Uterus (tissue), 4 donors: ENCODE measurements around the gene ARFIP1. TPM values are rescaled to one million over a fixed set of nuclear protein-coding genes. Genes with fewer than 3 reads are reported as not detected.

Experiments
- DNase-seq, 2 donors: peaks; one replicate each; pipeline ENCODE4 v3.0.0-alpha.2; 2019 to 2020
- H3K27ac ChIP-seq, 2 donors: fragments of 200-600 bp; sonication (generic); 1 replicate in 1 of 2; 2 replicates in 1 of 2; pipeline ENCODE4 v1.5.1; 2016 to 2018
- H3K27me3 ChIP-seq, 2 donors: fragments of 200-600 bp; sonication (generic); one replicate each; pipeline ENCODE4 v1.5.1; 2018 to 2019; ENCODE audit warnings: control low read depth in 1 of 2
- H3K36me3 ChIP-seq, 2 donors: fragments of 200-600 bp; sonication (generic); one replicate each; pipeline ENCODE4 v1.5.1; 2019; ENCODE audit warnings: control low read depth in 1 of 2
- H3K4me1 ChIP-seq, 2 donors: fragments of 200-600 bp; sonication (generic); one replicate each; pipeline ENCODE4 v1.5.1; 2018 to 2019; ENCODE audit warnings: control low read depth in 1 of 2
- H3K4me3 ChIP-seq, 2 donors: fragments of 200-600 bp; sonication (generic); 1 replicate in 1 of 2; 2 replicates in 1 of 2; pipeline ENCODE4 v1.5.1; 2018 to 2019; ENCODE audit warnings: mild to moderate bottlenecking in 1 of 2
- H3K9me3 ChIP-seq, 2 donors: fragments of 200-600 bp; sonication (generic); one replicate each; pipeline ENCODE4 v1.5.1; 2019; ENCODE audit warnings: control low read depth in 1 of 2
- POLR2A ChIP-seq, 2 donors: fragments of 450-650 bp; IDR thresholded peaks; one replicate each; pipeline ENCODE4 v1.6.1; 2016; ENCODE audit warnings: antibody characterized with exemption in 2 of 2, mild to moderate bottlenecking in 1 of 2, moderate library complexity in 1 of 2
- intact Hi-C: fragments of 100-400 bp; cut with DNase I; formaldehyde crosslinking; loops from one replicate; pipeline ENCODE4 v1.15.1; 2023; ENCODE audit warnings: low total_unique reads
- total RNA-seq, 4 donors: library from RNA; depleted of rRNA in 3 of 4; stranded (reverse); fragments of >200 nt in 3 of 4; gene quantifications; one replicate each; pipeline versions ENCODE4 v1.1.0 to v1.2.4, GENCODE V29; 2014 to 2023
- TF ChIP-seq, protein P1 (sequence below), 4 experiments: fragments of 200-600 bp in 2 of 4; fragments of 450-650 bp in 2 of 4; sonication (generic) in 2 of 4; IDR thresholded peaks; one replicate each; pipeline ENCODE4 v1.5.1; 2016 to 2019; ENCODE audit warnings: antibody characterized with exemption in 4 of 4, mild to moderate bottlenecking in 2 of 4, moderate library complexity in 1 of 4
- donor health status: DM: yes; HTN: yes; CAD: no.

Gene ARFIP1
- total RNA-seq, 4 donors from 2014 or later: 19.5 to 75.6 (median 34.1) TPM

DNA sequence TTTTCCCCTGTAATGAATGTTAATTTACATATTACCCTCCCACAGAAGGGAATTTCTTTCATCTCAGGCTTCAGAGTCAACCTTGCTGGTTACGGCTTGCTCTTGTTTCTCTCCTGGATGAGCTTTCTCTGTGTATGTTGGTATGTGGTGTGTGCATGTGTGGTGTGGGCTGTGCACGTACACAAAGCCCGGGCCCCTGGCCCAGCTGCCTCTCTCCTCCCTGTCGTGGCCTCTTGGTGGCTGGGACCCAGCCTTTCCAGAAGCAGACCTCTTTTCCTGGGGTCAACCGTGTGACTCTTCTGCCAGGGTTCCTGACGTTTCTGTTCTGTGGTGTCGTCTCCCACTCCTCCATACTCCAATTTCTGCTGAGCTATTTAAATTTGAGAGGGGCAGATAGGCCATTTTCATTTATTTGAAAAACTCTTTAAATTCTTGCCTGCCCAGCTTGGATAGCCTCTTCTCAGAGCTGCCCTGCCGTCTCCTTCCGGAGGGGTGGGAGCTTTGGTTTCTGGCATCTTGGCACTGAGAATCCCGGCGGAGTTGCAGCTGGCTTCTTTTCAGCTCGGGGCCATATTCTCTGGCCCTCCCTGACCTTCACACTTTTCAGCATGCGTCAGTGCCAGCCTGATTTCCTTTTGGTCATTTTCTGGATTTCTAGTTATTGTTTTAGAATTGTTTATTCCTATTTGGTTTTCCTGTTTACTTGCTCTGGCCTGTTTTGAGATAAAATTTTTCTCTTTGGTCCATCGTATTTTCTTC lies 181.4 kb downstream of the ARFIP1 start:
- H3K9me3 ChIP-seq: no peaks in the 10 kb centered on the region
- H3K4me3 ChIP-seq: no peak overlapping the region
- no peaks in the 10 kb centered on the region for H3K4me1 ChIP-seq
- no peak overlapping the region for H3K27ac ChIP-seq
- no peaks in the 10 kb centered on the region for H3K27me3 ChIP-seq
- DNase-seq: no peak
- TF ChIP-seq, protein P1, sequence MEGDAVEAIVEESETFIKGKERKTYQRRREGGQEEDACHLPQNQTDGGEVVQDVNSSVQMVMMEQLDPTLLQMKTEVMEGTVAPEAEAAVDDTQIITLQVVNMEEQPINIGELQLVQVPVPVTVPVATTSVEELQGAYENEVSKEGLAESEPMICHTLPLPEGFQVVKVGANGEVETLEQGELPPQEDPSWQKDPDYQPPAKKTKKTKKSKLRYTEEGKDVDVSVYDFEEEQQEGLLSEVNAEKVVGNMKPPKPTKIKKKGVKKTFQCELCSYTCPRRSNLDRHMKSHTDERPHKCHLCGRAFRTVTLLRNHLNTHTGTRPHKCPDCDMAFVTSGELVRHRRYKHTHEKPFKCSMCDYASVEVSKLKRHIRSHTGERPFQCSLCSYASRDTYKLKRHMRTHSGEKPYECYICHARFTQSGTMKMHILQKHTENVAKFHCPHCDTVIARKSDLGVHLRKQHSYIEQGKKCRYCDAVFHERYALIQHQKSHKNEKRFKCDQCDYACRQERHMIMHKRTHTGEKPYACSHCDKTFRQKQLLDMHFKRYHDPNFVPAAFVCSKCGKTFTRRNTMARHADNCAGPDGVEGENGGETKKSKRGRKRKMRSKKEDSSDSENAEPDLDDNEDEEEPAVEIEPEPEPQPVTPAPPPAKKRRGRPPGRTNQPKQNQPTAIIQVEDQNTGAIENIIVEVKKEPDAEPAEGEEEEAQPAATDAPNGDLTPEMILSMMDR (IDR thresholded peaks at IDR 0.05): no peak
- no peak for TF ChIP-seq POLR2A (IDR thresholded peaks at IDR 0.05)
- intact Hi-C loops: no loop called here
- no peaks in the 10 kb centered on the region for H3K36me3 ChIP-seq

DNA sequence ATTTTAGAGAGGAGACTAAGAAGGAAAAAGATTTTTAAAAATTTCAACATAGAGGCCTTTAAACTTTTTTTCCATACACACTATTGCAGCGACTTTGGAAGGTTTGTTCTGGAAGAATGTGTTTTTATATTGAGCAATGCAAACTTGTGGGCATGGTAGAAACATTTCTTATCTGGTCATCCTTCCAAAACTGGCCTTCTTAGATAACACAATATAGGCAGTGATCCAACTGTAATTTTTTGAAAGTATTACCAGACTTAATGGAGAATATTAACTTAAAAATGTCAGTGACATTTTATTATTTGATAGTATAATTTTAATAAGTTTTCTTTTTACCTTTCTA lies 182.0 kb downstream of the ARFIP1 start:
- no peak for TF ChIP-seq POLR2A (IDR thresholded peaks at IDR 0.05)
- TF ChIP-seq, protein P1 (IDR thresholded peaks at IDR 0.05): no peak
- Histone ChIP-seq H3K27me3 (no peaks in the 10 kb centered on the region), H3K36me3 (no peaks in the 10 kb centered on the region), H3K9me3 (no peaks in the 10 kb centered on the region), H3K4me1 (no peaks in the 10 kb centered on the region), H3K4me3 (no peak overlapping the region), H3K27ac (no peak overlapping the region)
- intact Hi-C loops: no loop called here
- no peak for DNase-seq

Other genes with a start within 250 kb of the ARFIP1 start
- 100 to 1,000 TPM in 1 of 4 donors, 10 to 100 TPM in 3; 50.6 to 152 (median 90.8) TPM for gene FBXW7, start 243.9 kb upstream of the ARFIP1 start, total RNA-seq
- 1 to 10 TPM; 1.3 to 4.5 (median 2.9) TPM for gene TMEM154, start 100.0 kb upstream of the ARFIP1 start, total RNA-seq
- gene TIGD4, start 224 bp upstream of the ARFIP1 start, total RNA-seq: 1 to 10 TPM in 3 of 4 donors, not detected in 1; 1.5 to 3.9 (median 2.6) TPM
- gene FHDC1, start 156.4 kb downstream of the ARFIP1 start, total RNA-seq: 1 to 10 TPM in 3 of 4 donors, under 1 TPM in 1; 0.88 to 10.0 (median 2.9) TPM